Mucosa of gallbladder (tissue), 1 donor: ENCODE results near the gene PCDHB9. TPM values are rescaled to one million over a fixed set of nuclear protein-coding genes. Genes with fewer than 3 reads are reported as not detected.

ENCODE experiments used
- DNase-seq: peaks from one replicate; pipeline ENCODE4 v3.0.0-alpha.2; 2020; ENCODE audit warnings: low spot score
- total RNA-seq: library from RNA; stranded (reverse); gene quantifications from one replicate; pipeline ENCODE4 v1.2.1, GENCODE V29; 2021
- donor health status: DM: no; HTN: no; CAD: no.

PCDHB9 gene
- total RNA-seq, 1 donor from 2014 or later: 2.1 TPM

- DNase-seq: no peak
These were observed 49.8 kb downstream of the PCDHB9 start for GRCh38 chr5:141236516-141237313.

Other genes with a start within 250 kb of the PCDHB9 start
- 33.4 TPM for gene PCDHAC2, start 220.7 kb upstream of the PCDHB9 start, total RNA-seq
- gene PCDHB1, start 135.8 kb upstream of the PCDHB9 start, total RNA-seq: 0.09 TPM
- gene PCDHB2, start 92.5 kb upstream of the PCDHB9 start, total RNA-seq: 3.6 TPM
- 1.4 TPM for gene PCDHB3, start 86.7 kb upstream of the PCDHB9 start, total RNA-seq
- 5.2 TPM for gene PCDHB4, start 65.3 kb upstream of the PCDHB9 start, total RNA-seq
- 8.0 TPM for gene PCDHB5, start 52.0 kb upstream of the PCDHB9 start, total RNA-seq
- gene PCDHB6, start 37.1 kb upstream of the PCDHB9 start, total RNA-seq: 0.60 TPM
- 2.1 TPM for gene PCDHB7, start 14.5 kb upstream of the PCDHB9 start, total RNA-seq
- gene PCDHB8, start 9.4 kb upstream of the PCDHB9 start, total RNA-seq: 1.8 TPM
- 3.0 TPM for gene PCDHB16, start 4.8 kb upstream of the PCDHB9 start, total RNA-seq
- 2.5 TPM for gene PCDHB10, start 5.2 kb downstream of the PCDHB9 start, total RNA-seq
- gene PCDHB11, start 12.5 kb downstream of the PCDHB9 start, total RNA-seq: 8.5 TPM
- gene PCDHB12, start 21.6 kb downstream of the PCDHB9 start, total RNA-seq: 3.5 TPM
- gene PCDHB13, start 26.8 kb downstream of the PCDHB9 start, total RNA-seq: 8.3 TPM
- gene PCDHB14, start 36.2 kb downstream of the PCDHB9 start, total RNA-seq: 9.4 TPM
- gene PCDHB15, start 58.2 kb downstream of the PCDHB9 start, total RNA-seq: 3.6 TPM
- gene SLC25A2, start 116.9 kb downstream of the PCDHB9 start, total RNA-seq: not detected
- gene TAF7, start 133.6 kb downstream of the PCDHB9 start, total RNA-seq: 65.2 TPM
- 0.72 TPM for gene PCDHGA1, start 143.4 kb downstream of the PCDHB9 start, total RNA-seq
- gene PCDHGA2, start 151.6 kb downstream of the PCDHB9 start, total RNA-seq: 6.7 TPM
- 4.0 TPM for gene PCDHGA3, start 156.7 kb downstream of the PCDHB9 start, total RNA-seq
- 4.6 TPM for gene PCDHGB1, start 162.9 kb downstream of the PCDHB9 start, total RNA-seq
- 3.3 TPM for gene PCDHGA4, start 167.9 kb downstream of the PCDHB9 start, total RNA-seq
- gene PCDHGB2, start 172.8 kb downstream of the PCDHB9 start, total RNA-seq: 5.1 TPM
- 3.3 TPM for gene PCDHGA5, start 177.0 kb downstream of the PCDHB9 start, total RNA-seq
- 3.0 TPM for gene PCDHGB3, start 183.1 kb downstream of the PCDHB9 start, total RNA-seq
- gene PCDHGA6, start 186.7 kb downstream of the PCDHB9 start, total RNA-seq: 6.6 TPM
- 4.5 TPM for gene PCDHGA7, start 195.6 kb downstream of the PCDHB9 start, total RNA-seq
- gene PCDHGB4, start 200.5 kb downstream of the PCDHB9 start, total RNA-seq: 5.2 TPM
- gene PCDHGA8, start 205.5 kb downstream of the PCDHB9 start, total RNA-seq: 1.9 TPM
- gene PCDHGB5, start 210.8 kb downstream of the PCDHB9 start, total RNA-seq: 12.4 TPM
- 7.5 TPM for gene PCDHGA9, start 215.6 kb downstream of the PCDHB9 start, total RNA-seq
- 11.6 TPM for gene PCDHGB6, start 220.9 kb downstream of the PCDHB9 start, total RNA-seq
- 6.2 TPM for gene PCDHGA10, start 225.8 kb downstream of the PCDHB9 start, total RNA-seq
- 15.5 TPM for gene PCDHGB7, start 230.5 kb downstream of the PCDHB9 start, total RNA-seq
- 4.2 TPM for gene PCDHGA11, start 233.9 kb downstream of the PCDHB9 start, total RNA-seq
- gene PCDHGA12, start 243.3 kb downstream of the PCDHB9 start, total RNA-seq: 10.2 TPM